Epithelial cell of alveolus of lung (primary cell): Measurements from ENCODE around the gene ZNF606. TPM values are rescaled to one million over a fixed set of nuclear protein-coding genes. Genes with fewer than 3 reads are reported as not detected.

Source experiments
- total RNA-seq: library from RNA; depleted of rRNA; stranded (reverse); fragments of >200 nt; gene quantifications from 2 replicates; pipeline ENCODE4 v1.2.1, GENCODE V29; 2015

Gene ZNF606
- 9.1 and 37.8 TPM in 2 replicates for total RNA-seq

DNA sequence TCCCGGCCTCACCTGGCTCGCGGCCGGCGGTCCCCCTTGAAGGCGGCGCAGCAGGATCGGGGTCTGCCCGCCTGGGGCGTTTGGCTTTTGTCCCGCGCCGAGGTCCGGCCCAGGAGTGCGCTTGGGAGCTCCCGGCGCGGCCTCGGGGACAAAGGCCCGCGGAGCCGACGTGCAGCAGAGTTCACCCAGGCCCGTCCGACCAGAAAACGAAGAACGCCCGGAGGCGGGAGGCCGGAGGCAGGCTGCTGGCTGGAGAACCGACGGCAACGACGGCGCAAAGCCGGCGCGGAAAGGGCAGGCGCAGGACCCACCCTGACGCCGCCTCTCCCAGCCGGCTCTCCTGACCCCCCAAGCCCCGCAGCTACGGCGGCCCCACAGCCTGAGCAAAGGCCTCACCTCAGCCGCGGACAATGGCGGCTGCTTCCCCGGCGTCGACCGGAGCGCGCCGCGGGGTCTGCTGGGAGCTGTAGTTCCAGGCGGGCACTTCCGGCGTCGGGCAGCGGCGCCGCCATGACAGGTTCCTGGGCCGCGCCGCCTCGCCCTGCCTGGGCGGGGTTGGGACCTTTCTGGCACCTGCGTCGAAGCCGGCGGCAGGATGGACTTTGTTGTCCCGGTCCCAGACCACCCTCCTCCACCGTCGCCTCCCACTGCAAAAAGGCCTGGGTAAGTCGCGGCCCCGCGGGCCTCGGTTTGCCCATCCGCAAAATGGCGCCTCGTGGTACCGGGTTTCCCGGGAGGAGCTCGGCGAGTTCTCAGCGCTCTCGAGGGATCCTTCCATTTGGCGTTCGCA lies at the start of gene ZNF606:
Gene ZNF606 (minus strand): TSS at position 437 of the 790 bp plus-strand sequence. CDS start 1,501 bp downstream, outside the sequence.

DNA sequence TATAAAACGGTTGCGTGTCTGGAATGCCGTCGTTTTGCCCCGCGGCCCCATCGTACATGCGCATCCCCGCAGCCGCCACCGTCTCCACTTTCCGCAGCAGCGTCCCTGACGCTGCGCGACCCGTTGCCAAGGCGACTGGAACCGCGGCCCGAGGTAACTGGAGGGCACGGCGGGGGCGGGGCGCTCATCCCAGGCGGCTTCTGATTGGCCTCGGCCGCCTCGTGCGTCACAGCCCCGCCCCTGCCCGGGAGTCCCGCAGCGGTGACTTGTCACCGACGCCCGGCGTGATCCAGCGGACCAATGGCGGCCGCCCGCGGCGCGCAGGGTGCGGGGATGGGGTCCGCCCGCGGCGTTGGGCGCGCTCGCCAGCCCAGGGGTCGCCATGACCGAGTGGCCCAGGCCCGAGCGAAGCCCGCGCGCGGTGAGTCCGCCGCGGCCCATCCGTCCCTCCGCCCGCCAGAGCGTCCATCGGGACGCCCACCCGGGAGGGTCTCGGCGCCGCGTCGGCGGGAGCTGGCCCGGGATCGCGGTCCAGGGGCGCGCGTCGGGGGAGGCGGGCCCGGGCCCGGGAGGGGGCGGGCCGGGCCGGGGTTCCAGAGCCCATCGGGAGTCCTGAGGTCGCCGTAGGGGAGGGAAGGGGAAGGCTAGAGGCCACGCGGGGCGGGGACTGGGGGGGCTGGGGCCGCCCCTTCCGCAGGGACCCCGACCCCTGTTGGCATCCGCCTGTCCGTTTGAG lies 31.3 kb upstream of the ZNF606 start, which contains the start of gene ZSCAN1:
Gene ZSCAN1 (plus strand): TSS at position 285 of the 736 bp plus-strand sequence. CDS start 3,812 bp downstream, outside the sequence.

DNA sequence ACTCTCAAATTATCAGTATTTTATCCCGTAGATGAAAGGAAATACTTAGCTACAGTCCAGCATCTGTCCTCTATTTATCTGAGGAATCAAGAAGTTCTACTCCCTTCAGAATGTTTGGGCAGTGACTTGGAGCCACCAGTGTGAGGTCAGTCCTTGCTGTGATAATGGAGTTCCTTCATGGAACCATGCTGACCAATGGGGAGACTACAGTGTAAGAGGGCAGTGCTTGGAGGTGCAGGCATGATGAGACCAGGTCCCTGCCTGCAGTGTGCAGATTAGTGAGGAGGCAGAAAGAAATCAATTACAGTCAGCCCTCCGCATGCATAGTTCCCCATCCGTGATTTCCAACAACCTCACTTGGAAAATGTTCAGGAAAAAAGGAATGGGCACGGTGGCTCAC lies 28.2 kb downstream of the ZNF606 start, which contains the start of gene C19orf18:
Gene C19orf18 (minus strand): TSS at position 101 of the 400 bp plus-strand sequence. CDS start 102 bp downstream, outside the sequence.

DNA sequence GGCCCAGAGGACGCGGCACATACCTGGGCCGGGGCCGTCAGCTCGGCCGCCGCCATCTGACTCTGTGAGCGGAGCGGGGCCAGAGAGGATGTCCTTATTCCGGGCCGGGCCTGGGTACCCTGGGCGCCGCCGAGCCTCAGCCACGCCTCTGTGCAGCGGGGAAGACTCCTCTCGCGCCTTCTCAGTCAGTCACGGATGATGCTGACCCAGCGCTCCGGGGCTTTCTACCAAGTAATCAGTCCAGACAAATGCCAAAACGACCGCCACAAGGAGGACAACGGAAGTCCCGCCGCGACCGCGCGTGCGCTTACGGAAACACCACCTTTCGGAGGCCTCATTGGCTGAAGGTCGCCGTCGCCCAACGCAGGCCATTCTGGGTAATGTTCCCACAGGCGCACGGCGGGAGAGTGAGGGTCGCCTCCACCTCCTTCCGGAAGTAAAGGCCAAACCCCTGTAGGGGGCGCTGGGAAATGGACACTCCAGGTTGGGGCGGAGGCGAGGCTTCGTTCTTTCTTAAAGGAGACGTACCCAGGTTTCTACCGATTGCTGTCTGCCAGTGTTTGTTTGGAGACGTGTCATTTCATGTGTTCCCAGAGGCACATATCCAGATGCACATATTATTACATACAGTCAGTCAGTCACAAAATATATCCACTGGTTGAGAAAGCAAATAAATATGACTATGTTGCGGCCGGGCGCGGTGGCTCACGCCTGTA lies 55.0 kb downstream of the ZNF606 start, which contains the start of gene ZNF256:
Gene ZNF256 (minus strand): TSS at position 288 of the 716 bp plus-strand sequence. CDS start 232 bp downstream, at position 56.

DNA sequence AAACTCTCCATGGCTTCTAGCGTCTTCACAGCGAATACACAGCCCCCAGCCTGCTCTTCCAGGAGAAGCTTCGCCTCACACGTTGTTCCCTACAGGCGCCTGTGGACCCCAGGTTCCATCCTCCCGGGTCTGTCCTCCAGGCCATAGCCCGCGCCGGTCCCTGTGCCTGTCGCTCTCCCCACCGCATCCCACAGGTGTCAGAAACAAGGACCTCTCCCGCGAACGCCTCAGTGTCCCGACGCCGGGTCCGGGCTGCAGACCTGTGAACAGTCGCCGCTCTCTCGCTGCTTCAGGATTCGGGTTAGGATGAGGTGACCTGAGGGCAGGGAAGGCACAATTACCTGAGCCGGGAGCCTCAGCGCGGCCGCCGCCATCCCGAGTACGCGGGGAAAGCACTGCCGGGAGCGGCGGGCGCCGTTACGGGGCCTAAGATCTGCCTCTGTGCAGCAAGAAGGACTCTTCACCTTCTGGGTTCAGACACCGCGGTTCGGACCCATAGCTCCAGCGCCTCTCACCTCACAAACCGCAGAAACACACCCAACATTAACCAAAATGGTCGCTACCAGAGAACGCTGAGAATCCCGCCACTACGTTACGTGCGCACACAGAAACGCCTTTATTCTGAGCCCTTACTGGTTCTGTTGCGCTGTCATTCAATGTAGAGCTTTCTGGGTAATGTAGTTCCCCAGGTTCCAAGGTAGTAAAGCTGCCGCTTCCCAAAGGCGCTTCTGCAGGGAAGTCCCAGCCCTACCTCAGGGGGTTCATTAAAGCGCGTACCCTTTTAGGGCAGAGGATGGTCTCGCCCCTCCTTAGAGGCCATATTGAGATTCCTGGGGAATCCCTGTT lies 67.6 kb downstream of the ZNF606 start, which contains the start of gene ZNF418:
Gene ZNF418 (minus strand): TSS at position 583 of the 846 bp plus-strand sequence. CDS start 1,580 bp downstream, outside the sequence.

Other genes with a start within 250 kb of the ZNF606 start
- gene ZNF586, start 233.1 kb downstream of the ZNF606 start, total RNA-seq, result 5.7 and 13.6 TPM in 2 replicates
- gene ZNF552, start 187.9 kb downstream of the ZNF606 start, total RNA-seq, result 2.1 and 3.7 TPM in 2 replicates
- gene ZNF587B, start 172.5 kb downstream of the ZNF606 start, total RNA-seq, result 8.3 and 15.6 TPM in 2 replicates
- gene ZNF587, start 153.0 kb downstream of the ZNF606 start, total RNA-seq, result 16.4 and 20.1 TPM in 2 replicates
- gene ZNF814, start 113.8 kb downstream of the ZNF606 start, total RNA-seq, result 4.5 and 6.9 TPM in 2 replicates
- gene ZNF417, start 86.2 kb downstream of the ZNF606 start, total RNA-seq, result 7.1 and 13.5 TPM in 2 replicates
- 1.7 TPM in 2 replicates for gene ZNF418, start 67.4 kb downstream of the ZNF606 start, total RNA-seq
- gene ZNF256, start 55.1 kb downstream of the ZNF606 start, total RNA-seq, result 4.1 and 5.6 TPM in 2 replicates
- not detected in 2 replicates for gene C19orf18, start 28.3 kb downstream of the ZNF606 start, total RNA-seq
- not detected in 2 replicates for gene ZSCAN1, start 31.2 kb upstream of the ZNF606 start, total RNA-seq
- gene ZNF135, start 56.5 kb upstream of the ZNF606 start, total RNA-seq, result 3.2 and 3.5 TPM in 2 replicates
- 38.9 and 83.2 TPM in 2 replicates for gene ZSCAN18, start 95.4 kb upstream of the ZNF606 start, total RNA-seq
- 5.7 and 11.2 TPM in 2 replicates for gene ZNF329, start 148.0 kb upstream of the ZNF606 start, total RNA-seq
- 20.8 and 21.2 TPM in 2 replicates for gene ZNF274, start 180.2 kb upstream of the ZNF606 start, total RNA-seq
- gene ZNF544, start 226.1 kb upstream of the ZNF606 start, total RNA-seq, result 27.8 and 37.7 TPM in 2 replicates